ENCODE results near the gene RGS9. TPM values are rescaled to one million over a fixed set of nuclear protein-coding genes. Genes with fewer than 3 reads are reported as not detected.

The RGS9 gene
- total RNA-seq, 2 donors from 2014 or later, result 3.2 to 4.0 TPM

DNA sequence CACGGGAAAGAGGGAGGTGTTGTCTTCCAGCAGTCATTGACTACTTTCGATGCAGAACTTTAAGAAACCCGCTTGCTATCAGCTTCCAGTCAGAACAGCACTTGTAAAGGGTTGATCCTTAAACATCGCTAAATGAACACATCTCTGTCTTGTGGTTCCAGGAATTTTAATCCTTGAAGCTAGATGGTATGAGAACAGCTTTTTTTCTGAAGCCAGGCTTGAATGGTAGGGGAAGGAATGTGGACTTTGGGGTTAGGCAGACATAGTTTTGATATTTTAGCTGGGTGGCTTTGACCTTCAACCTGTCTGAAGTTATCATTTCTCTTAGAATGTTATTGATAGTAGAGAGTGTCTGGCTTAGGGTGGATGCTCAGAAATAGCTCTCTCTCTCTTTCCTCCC lies 81.1 kb downstream of the RGS9 start:
- H3K9me3 ChIP-seq, result no peaks in the 10 kb centered on the region
- ATAC-seq (ENCODE audit: insufficient number of reproducible peaks, low FRiP score, low read depth), result no peak
- H3K27me3 ChIP-seq (replicated peaks; ENCODE audit: insufficient read depth), result no peaks in the 10 kb centered on the region
- no peaks in the 10 kb centered on the region for H3K4me1 ChIP-seq (ENCODE audit: control insufficient read depth in 1 of 2, low read depth in 2 of 2)
- no peaks in the 10 kb centered on the region for H3K36me3 ChIP-seq
- DNase-seq (ENCODE audit: low spot score), result no peak
- no peak overlapping the region for H3K4me3 ChIP-seq
- TF ChIP-seq, protein P1, sequence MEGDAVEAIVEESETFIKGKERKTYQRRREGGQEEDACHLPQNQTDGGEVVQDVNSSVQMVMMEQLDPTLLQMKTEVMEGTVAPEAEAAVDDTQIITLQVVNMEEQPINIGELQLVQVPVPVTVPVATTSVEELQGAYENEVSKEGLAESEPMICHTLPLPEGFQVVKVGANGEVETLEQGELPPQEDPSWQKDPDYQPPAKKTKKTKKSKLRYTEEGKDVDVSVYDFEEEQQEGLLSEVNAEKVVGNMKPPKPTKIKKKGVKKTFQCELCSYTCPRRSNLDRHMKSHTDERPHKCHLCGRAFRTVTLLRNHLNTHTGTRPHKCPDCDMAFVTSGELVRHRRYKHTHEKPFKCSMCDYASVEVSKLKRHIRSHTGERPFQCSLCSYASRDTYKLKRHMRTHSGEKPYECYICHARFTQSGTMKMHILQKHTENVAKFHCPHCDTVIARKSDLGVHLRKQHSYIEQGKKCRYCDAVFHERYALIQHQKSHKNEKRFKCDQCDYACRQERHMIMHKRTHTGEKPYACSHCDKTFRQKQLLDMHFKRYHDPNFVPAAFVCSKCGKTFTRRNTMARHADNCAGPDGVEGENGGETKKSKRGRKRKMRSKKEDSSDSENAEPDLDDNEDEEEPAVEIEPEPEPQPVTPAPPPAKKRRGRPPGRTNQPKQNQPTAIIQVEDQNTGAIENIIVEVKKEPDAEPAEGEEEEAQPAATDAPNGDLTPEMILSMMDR (IDR thresholded peaks at IDR 0.05), result no peak
- no peak overlapping the region for H3K27ac ChIP-seq

DNA sequence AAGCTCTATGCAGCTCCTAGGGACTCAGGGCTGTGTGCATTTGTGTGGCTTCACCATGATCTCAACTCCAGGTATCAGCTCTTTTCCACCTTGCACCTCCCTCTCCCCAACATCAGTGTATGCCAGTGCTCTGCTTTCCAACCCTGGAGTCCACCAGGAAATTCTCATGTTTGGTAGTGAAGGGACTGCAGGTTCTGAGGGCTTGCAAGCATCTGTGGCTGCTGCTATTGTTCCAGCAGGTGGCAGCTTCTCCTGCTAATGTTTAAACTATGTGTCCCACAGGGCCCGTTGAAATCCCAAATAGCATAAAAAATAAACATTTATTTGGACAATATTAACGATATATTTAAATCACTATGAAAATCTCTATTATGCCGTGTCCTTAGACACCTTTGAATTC lies 82.0 kb downstream of the RGS9 start:
- no peaks in the 10 kb centered on the region for H3K4me1 ChIP-seq (ENCODE audit: control insufficient read depth in 1 of 2, low read depth in 2 of 2)
- no peaks in the 10 kb centered on the region for H3K9me3 ChIP-seq
- ATAC-seq (ENCODE audit: insufficient number of reproducible peaks, low FRiP score, low read depth) (no peak), DNase-seq (ENCODE audit: low spot score) (no peak)
- TF ChIP-seq, protein P1 (IDR thresholded peaks at IDR 0.05), result no peak
- no peaks in the 10 kb centered on the region for H3K27me3 ChIP-seq (replicated peaks; ENCODE audit: insufficient read depth)
- H3K4me3 ChIP-seq, result no peak overlapping the region
- H3K36me3 ChIP-seq, result no peaks in the 10 kb centered on the region
- no peak overlapping the region for H3K27ac ChIP-seq

DNA sequence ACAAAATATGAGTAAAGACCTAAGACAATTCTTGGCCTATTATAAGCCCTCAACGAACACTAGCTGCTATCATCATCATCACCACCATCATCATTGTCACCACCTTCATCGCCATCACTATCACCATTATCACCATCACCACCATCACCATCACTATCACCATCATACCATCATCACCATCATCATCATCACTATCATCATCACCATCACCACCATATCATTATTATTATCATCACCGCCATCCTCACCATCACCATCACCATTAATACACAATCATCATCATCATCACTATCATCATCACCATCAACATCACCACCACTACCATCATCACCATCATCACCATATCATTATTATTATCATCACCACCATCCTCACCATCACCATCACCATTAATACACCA lies 82.5 kb downstream of the RGS9 start:
- no peaks in the 10 kb centered on the region for H3K4me1 ChIP-seq (ENCODE audit: control insufficient read depth in 1 of 2, low read depth in 2 of 2)
- H3K4me3 ChIP-seq, result no peak overlapping the region
- no peaks in the 10 kb centered on the region for H3K27me3 ChIP-seq (replicated peaks; ENCODE audit: insufficient read depth)
- TF ChIP-seq, protein P1 (IDR thresholded peaks at IDR 0.05), result no peak
- H3K9me3 ChIP-seq, result no peaks in the 10 kb centered on the region
- DNase-seq (ENCODE audit: low spot score), result no peak
- H3K27ac ChIP-seq, result no peak overlapping the region
- no peak for ATAC-seq (ENCODE audit: insufficient number of reproducible peaks, low FRiP score, low read depth)
- no peaks in the 10 kb centered on the region for H3K36me3 ChIP-seq

DNA sequence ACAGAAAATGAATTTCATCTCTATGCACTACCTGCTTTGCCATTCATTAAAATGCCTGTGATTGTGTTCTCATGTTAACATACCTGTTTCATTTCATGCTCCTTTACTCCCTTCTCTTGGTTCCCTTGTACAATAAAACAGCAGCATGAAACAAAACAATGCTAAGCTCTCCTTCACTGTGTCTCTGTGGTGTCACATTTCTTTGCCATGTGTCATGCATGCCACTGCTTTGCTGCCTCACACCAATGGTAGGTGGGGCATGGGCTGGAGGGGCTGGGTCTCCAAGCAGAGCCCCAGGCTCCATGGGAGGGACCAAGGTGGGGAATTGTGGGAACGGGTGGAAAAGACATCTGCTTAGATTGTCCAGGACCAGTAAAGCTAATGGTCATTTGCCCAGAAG lies 83.6 kb downstream of the RGS9 start:
- TF ChIP-seq, protein P1 (IDR thresholded peaks at IDR 0.05), result no peak
- no peak overlapping the region for H3K27ac ChIP-seq
- no peaks in the 10 kb centered on the region for H3K9me3 ChIP-seq
- no peak overlapping the region for H3K4me3 ChIP-seq
- H3K36me3 ChIP-seq, result no peaks in the 10 kb centered on the region
- H3K27me3 ChIP-seq (replicated peaks; ENCODE audit: insufficient read depth), result no peaks in the 10 kb centered on the region
- no peaks in the 10 kb centered on the region for H3K4me1 ChIP-seq (ENCODE audit: control insufficient read depth in 1 of 2, low read depth in 2 of 2)
- no peak for DNase-seq (ENCODE audit: low spot score)
- no peak for ATAC-seq (ENCODE audit: insufficient number of reproducible peaks, low FRiP score, low read depth)

DNA sequence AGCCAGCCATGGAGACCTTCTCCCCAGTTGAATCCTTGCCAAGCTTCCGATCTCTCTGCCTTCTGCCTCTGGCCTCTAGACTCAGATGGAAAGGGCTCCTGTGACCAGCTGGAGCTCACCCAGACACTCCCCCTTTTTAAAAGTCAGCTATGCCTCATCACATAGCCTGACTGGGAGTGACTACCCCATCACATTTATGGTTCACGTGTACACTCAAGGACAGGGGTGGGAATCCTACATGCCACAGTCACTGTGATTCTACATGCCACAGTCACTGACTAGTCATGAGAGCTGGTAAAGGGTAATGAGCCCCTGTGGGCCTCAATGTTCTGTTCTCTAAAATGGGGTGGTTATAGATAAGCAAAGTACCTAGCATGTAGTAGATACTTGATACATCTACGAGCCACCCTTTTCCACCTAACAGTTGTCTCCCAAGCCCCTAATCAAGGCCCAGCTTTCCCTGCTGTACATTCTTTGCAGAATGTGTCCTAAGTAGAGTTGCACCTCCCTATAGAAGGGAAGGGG lies 85.1 kb downstream of the RGS9 start:
- Histone ChIP-seq H3K36me3 (no peaks in the 10 kb centered on the region), H3K27me3 (replicated peaks; ENCODE audit: insufficient read depth) (no peaks in the 10 kb centered on the region), H3K4me1 (ENCODE audit: control insufficient read depth in 1 of 2, low read depth in 2 of 2) (no peaks in the 10 kb centered on the region), H3K9me3 (no peaks in the 10 kb centered on the region), H3K27ac (no peak overlapping the region), H3K4me3 (no peak overlapping the region)
- DNase-seq (ENCODE audit: low spot score), result no peak
- no peak for ATAC-seq (ENCODE audit: insufficient number of reproducible peaks, low FRiP score, low read depth)
- TF ChIP-seq, protein P1 (IDR thresholded peaks at IDR 0.05), result no peak
